HCT116 (cell line): ENCODE measurements around the gene AFTPH. TPM values are rescaled to one million over a fixed set of nuclear protein-coding genes. Genes with fewer than 3 reads are reported as not detected.

Experiments used
- ATAC-seq: fragments of 200-7000 bp; cut with Tn5 transposase; 2 replicates; pipeline ENCODE4 v1.9.1; 2020; ENCODE audit warnings: mild to moderate bottlenecking, moderate library complexity
- BruUV-seq: library from RNA; stranded (reverse); fragments of 400-500 nt; replicated peaks from 2 replicates; lab custom pipeline; 2021; lab: Mats Ljungman, UMichigan
- CTCF ChIA-PET: fragments of 300-600 bp; sonication (Branson Sonifier 250); formaldehyde crosslinking; loops from one replicate; lab custom pipeline; 2021; ENCODE audit warnings: antibody characterized with exemption; lab: Charles Lee
- POLR2A ChIA-PET: fragments of 300-600, 350-600 bp; sonication (Branson Sonifier 250); formaldehyde crosslinking; loops from one replicate; lab custom pipeline; 2021; ENCODE audit warnings: antibody characterized with exemption; lab: Charles Lee
- RAD21 ChIA-PET, 2 experiments: fragments of 300-600 bp; sonication (Branson Sonifier 250); formaldehyde crosslinking; loops; one replicate each; lab custom pipeline; 2023; ENCODE audit warnings: low total read pairs in 2 of 2; ENCODE audit not compliant: uncharacterized antibody in 2 of 2, unreplicated experiment in 2 of 2, low non-redundant PET in 1 of 2; lab: Charles Lee
- DNase-seq: peaks from one replicate; pipeline ENCODE4 v3.0.0-alpha.2; 2010; ENCODE audit warnings: low read depth, low spot score
- H2AFZ ChIP-seq: fragments of 200-600 bp; shearing (Covaris generic), sonication (generic); 2 replicates; pipeline ENCODE4 v1.6.1; 2017; ENCODE audit warnings: low read depth, mixed run types, mixed read lengths, antibody characterized with exemption, low read length; ENCODE audit not compliant: poor library complexity, severe bottlenecking
- H3K27ac ChIP-seq: 2 replicates; pipeline ENCODE4 v1.5.1; 2012; ENCODE audit warnings: low read depth, low read length
- H3K27me3 ChIP-seq: fragments of 200-600 bp; sonication (generic); 2 replicates; pipeline ENCODE4 v1.6.1; 2016; ENCODE audit warnings: mixed run types, low read length, mixed read lengths; ENCODE audit not compliant: insufficient read depth
- H3K36me3 ChIP-seq, 2 experiments: fragments of 200-500 bp in 1 of 2; fragments of 200-600 bp in 1 of 2; sonication (Bioruptor generic) in 1 of 2; sonication (generic) in 1 of 2; 2 replicates each; pipeline versions ENCODE4 v1.5.1 to v1.6.1; 2014 to 2016; ENCODE audit warnings: low read length in 2 of 2, inconsistent platforms in 1 of 2, mixed read lengths in 1 of 2, mixed run types in 1 of 2; ENCODE audit not compliant: insufficient read depth in 2 of 2, control insufficient read depth in 1 of 2
- H3K4me1 ChIP-seq, 2 experiments: fragments of 200-600 bp in 1 of 2; sonication (generic) in 1 of 2; 2 replicates each; pipeline versions ENCODE4 v1.5.1 to v1.6.1; 2012 to 2017; ENCODE audit warnings: low read length in 2 of 2, inconsistent platforms in 1 of 2, mild to moderate bottlenecking in 1 of 2, mixed read lengths in 1 of 2, mixed run types in 1 of 2, moderate library complexity in 1 of 2; ENCODE audit not compliant: insufficient read depth in 2 of 2, control insufficient read depth in 1 of 2
- H3K4me2 ChIP-seq: fragments of 200-600 bp; sonication (generic); 2 replicates; pipeline ENCODE4 v1.6.1; 2017; ENCODE audit warnings: mixed run types, low read length, mixed read lengths
- H3K4me3 ChIP-seq, 2 experiments: fragments of 200-600 bp in 1 of 2; sonication (generic) in 1 of 2; replicated peaks in 1 of 2; 2 replicates each; pipeline ENCODE4 v1.5.1; 2011 to 2016; ENCODE audit warnings: low read length in 2 of 2, control low read depth in 1 of 2, low read depth in 1 of 2, mild to moderate bottlenecking in 1 of 2, mixed read lengths in 1 of 2, mixed run types in 1 of 2
- H3K79me2 ChIP-seq: fragments of 200-600 bp; sonication (generic); 2 replicates; pipeline ENCODE4 v1.6.1; 2017; ENCODE audit warnings: mild to moderate bottlenecking, mixed run types, low read length, moderate library complexity, mixed read lengths; ENCODE audit not compliant: insufficient read depth
- H3K9ac ChIP-seq: fragments of 200-600 bp; sonication (generic); 2 replicates; pipeline ENCODE4 v1.6.1; 2016; ENCODE audit warnings: low read length, mixed read lengths
- H3K9me2 ChIP-seq: fragments of 200-600 bp; sonication (generic), shearing (Covaris generic); 2 replicates; pipeline ENCODE4 v1.6.1; 2017; ENCODE audit warnings: mixed run types, mild to moderate bottlenecking, moderate library complexity; ENCODE audit not compliant: insufficient read depth
- H3K9me3 ChIP-seq, 2 experiments: fragments of 200-500 bp in 1 of 2; fragments of 200-600 bp in 1 of 2; sonication (Bioruptor generic) in 1 of 2; sonication (generic) in 1 of 2; 2 replicates each; pipeline ENCODE4 v1.6.1; 2014 to 2017; ENCODE audit warnings: low read length in 2 of 2, mixed read lengths in 2 of 2, inconsistent platforms in 1 of 2, low read depth in 1 of 2, mild to moderate bottlenecking in 1 of 2, mixed run types in 1 of 2, moderate library complexity in 1 of 2; ENCODE audit not compliant: control insufficient read depth in 1 of 2, insufficient read depth in 1 of 2
- H4K20me1 ChIP-seq: fragments of 200-600 bp; sonication (generic), shearing (Covaris generic); 2 replicates; pipeline ENCODE4 v1.6.1; 2017; ENCODE audit warnings: mixed run types, mild to moderate bottlenecking, moderate library complexity; ENCODE audit not compliant: insufficient read depth
- CEBPB ChIP-seq: IDR thresholded peaks from 2 replicates; pipeline ENCODE4 v1.6.1; 2012; ENCODE audit warnings: low read depth
- EGR1 ChIP-seq: IDR thresholded peaks from 2 replicates; pipeline ENCODE4 v1.6.1; 2012; ENCODE audit warnings: low read depth
- EZH2phosphoT487 ChIP-seq: fragments of 200-600 bp; IDR thresholded peaks from 2 replicates; pipeline ENCODE4 v1.6.1; 2018; ENCODE audit warnings: antibody characterized with exemption, borderline replicate concordance
- FOSL1 ChIP-seq: IDR thresholded peaks from 2 replicates; pipeline ENCODE4 v1.6.1; 2012; ENCODE audit warnings: low read depth
- POLR2A ChIP-seq: IDR thresholded peaks from 2 replicates; pipeline ENCODE4 v1.7.0; 2011; ENCODE audit warnings: borderline replicate concordance; ENCODE audit not compliant: insufficient read depth, insufficient read length; ENCODE audit errors: extremely low read depth
- POLR2AphosphoS5 ChIP-seq: IDR thresholded peaks from 2 replicates; pipeline ENCODE4 v1.6.1; 2011; ENCODE audit warnings: mild to moderate bottlenecking, low read depth, low read length, moderate library complexity
- RAD21 ChIP-seq: IDR thresholded peaks from 2 replicates; pipeline ENCODE4 v1.6.1; 2012; ENCODE audit warnings: low read depth, mild to moderate bottlenecking
- SIN3A ChIP-seq: IDR thresholded peaks from 2 replicates; pipeline ENCODE4 v1.6.1; 2012; ENCODE audit warnings: low read depth
- SRF ChIP-seq: IDR thresholded peaks from 2 replicates; pipeline ENCODE4 v1.6.1; 2012; ENCODE audit warnings: low read depth
- TCF7L2 ChIP-seq: IDR thresholded peaks from 2 replicates; pipeline ENCODE4 v1.7.0; 2011; ENCODE audit warnings: borderline replicate concordance, inconsistent platforms; ENCODE audit not compliant: insufficient read depth, insufficient read length; ENCODE audit errors: extremely low read depth
- YY1 ChIP-seq: IDR thresholded peaks from 2 replicates; pipeline ENCODE4 v1.6.1; 2011; ENCODE audit warnings: low read length, low read depth, moderate library complexity, mild to moderate bottlenecking; ENCODE audit not compliant: insufficient replicate concordance; ENCODE audit errors: extremely low read depth
- ZFX ChIP-seq: fragments of 450-650 bp; IDR thresholded peaks from 2 replicates; pipeline ENCODE4 v1.6.1; 2017
- ZNF274 ChIP-seq: fragments of 200-500 bp; sonication (Bioruptor generic); IDR thresholded peaks from 2 replicates; pipeline ENCODE4 v1.6.1; 2014; ENCODE audit warnings: mild to moderate bottlenecking, low read depth, low read length, inconsistent platforms
- intact Hi-C: fragments of 100-400 bp; cut with micrococcal nuclease; formaldehyde crosslinking; loops from 2 replicates; pipeline ENCODE4 v1.10.0; 2022
- total RNA-seq: library from RNA; stranded (reverse); gene quantifications from one replicate; pipeline ENCODE4 v1.2.1, GENCODE V29; 2021; ENCODE audit not compliant: unreplicated experiment
- TF ChIP-seq, protein P1 (sequence below): IDR thresholded peaks from 2 replicates; pipeline ENCODE4 v1.6.1; 2012
- TF ChIP-seq, protein P2 (sequence below): IDR thresholded peaks from 2 replicates; pipeline ENCODE4 v1.6.1; 2011; ENCODE audit warnings: mild to moderate bottlenecking, low read length, moderate library complexity; ENCODE audit not compliant: insufficient replicate concordance; ENCODE audit errors: extremely low read depth
- TF ChIP-seq, protein P3 (sequence below): IDR thresholded peaks from 2 replicates; pipeline ENCODE4 v1.6.1; 2012; ENCODE audit warnings: low read depth

Gene AFTPH
- total RNA-seq, 1 experiment from 2014 or later = 23.6 TPM

DNA sequence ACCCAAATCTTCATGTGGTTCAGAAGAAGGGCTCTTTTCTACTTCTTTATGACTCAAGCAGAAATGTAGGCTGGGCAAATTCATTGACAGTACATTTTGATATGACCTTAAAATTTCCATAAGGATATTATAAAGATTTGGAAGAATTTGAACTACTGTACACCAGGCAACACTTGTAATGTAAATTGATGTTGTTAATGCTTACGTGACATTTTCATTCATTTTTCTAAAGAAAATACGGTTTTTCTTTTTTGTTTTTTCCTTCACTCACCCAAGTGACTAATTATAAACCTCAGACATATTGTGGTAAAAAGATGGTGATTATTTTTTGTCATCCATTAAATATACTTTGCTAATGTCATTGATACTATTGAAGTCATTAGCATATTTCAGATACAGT, 17.4 kb downstream of the AFTPH start (continued):
- no peak for TF ChIP-seq CEBPB
- TF ChIP-seq EGR1 = no peak
- TF ChIP-seq FOSL1 = no peak
- TF ChIP-seq ZFX = no peak
- TF ChIP-seq SIN3A = no peak

DNA sequence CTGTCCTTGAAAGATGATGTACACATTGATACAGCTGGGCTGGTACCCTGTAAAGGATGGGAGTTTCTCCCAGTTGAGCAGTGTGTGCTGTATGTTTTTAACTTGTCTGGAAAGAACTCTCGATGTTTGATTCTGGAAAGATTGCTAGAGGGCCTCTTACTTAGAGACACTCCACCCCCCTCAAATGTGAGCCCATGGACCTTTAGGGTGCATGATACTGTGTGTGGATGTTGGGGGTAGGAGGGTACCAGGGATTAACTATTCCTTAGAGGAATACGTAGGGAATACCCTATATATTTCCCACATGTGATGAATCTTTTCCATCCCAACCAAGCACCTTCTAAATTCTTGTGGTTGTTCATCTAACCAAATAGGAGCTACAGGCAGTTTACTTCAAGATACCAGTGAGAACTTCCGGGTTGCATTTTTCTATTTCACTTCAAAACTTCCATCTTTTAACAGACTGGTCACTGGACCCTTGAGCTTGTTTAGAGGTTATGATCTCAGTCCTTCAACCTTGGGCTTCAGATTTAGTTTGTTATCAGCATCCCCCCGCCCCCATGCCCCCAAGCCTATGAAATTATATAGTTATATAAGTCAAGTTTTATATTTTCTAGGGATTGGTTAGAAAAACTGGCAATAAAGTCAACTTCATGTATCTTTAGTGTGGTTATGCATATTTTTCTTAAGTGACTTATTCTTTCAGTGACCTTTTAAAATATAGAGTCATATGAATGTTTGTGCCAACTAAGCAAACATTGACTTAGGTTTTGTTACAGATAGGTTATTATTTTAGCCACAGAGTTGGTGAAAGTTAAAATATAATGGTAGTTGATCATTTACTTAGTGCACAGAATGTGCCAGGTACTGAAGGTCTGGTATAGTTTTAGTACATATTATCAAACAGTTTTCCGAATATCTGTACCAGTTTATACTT, 18.2 kb downstream of the AFTPH start:
- Histone ChIP-seq H2AFZ (no peak overlapping the region), H4K20me1 (0 out of 2 replicates have a peak, but pooled peaks cover 8% of the 10 kb centered on the region), H3K79me2 (peaks cover 75% of the 10 kb centered on the region), H3K9me3 (no peaks in the 10 kb centered on the region), H3K9me2 (no peaks in the 10 kb centered on the region), H3K4me2 (no peak overlapping the region), H3K36me3 (no peaks in the 10 kb centered on the region), H3K27me3 (no peaks in the 10 kb centered on the region), H3K4me1 (no peaks in the 10 kb centered on the region), H3K9ac (no peak overlapping the region), H3K27ac (no peak overlapping the region), H3K4me3 (no peak overlapping the region)
- ChIA-PET POLR2A (no interaction called here), CTCF (no interaction called here), RAD21 (no interaction called here)
- DNase-seq (no peak), ATAC-seq (no peak)
- no TSS peak for BruUV-seq
- TF ChIP-seq, protein P1, sequence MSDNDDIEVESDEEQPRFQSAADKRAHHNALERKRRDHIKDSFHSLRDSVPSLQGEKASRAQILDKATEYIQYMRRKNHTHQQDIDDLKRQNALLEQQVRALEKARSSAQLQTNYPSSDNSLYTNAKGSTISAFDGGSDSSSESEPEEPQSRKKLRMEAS = no peak
- TF ChIP-seq, protein P2, sequence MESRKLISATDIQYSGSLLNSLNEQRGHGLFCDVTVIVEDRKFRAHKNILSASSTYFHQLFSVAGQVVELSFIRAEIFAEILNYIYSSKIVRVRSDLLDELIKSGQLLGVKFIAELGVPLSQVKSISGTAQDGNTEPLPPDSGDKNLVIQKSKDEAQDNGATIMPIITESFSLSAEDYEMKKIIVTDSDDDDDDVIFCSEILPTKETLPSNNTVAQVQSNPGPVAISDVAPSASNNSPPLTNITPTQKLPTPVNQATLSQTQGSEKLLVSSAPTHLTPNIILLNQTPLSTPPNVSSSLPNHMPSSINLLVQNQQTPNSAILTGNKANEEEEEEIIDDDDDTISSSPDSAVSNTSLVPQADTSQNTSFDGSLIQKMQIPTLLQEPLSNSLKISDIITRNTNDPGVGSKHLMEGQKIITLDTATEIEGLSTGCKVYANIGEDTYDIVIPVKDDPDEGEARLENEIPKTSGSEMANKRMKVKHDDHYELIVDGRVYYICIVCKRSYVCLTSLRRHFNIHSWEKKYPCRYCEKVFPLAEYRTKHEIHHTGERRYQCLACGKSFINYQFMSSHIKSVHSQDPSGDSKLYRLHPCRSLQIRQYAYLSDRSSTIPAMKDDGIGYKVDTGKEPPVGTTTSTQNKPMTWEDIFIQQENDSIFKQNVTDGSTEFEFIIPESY = no peak
- no peak for TF ChIP-seq CEBPB
- TF ChIP-seq EGR1 = no peak
- TF ChIP-seq RAD21 = no peak
- no peak for TF ChIP-seq TCF7L2
- TF ChIP-seq ZFX = no peak
- TF ChIP-seq POLR2A = no peak
- TF ChIP-seq YY1 = no peak
- TF ChIP-seq POLR2AphosphoS5 = no peak
- no peak for TF ChIP-seq SRF
- TF ChIP-seq FOSL1 = no peak
- no peak for TF ChIP-seq ZNF274
- TF ChIP-seq EZH2phosphoT487 = no peak
- TF ChIP-seq, protein P3, sequence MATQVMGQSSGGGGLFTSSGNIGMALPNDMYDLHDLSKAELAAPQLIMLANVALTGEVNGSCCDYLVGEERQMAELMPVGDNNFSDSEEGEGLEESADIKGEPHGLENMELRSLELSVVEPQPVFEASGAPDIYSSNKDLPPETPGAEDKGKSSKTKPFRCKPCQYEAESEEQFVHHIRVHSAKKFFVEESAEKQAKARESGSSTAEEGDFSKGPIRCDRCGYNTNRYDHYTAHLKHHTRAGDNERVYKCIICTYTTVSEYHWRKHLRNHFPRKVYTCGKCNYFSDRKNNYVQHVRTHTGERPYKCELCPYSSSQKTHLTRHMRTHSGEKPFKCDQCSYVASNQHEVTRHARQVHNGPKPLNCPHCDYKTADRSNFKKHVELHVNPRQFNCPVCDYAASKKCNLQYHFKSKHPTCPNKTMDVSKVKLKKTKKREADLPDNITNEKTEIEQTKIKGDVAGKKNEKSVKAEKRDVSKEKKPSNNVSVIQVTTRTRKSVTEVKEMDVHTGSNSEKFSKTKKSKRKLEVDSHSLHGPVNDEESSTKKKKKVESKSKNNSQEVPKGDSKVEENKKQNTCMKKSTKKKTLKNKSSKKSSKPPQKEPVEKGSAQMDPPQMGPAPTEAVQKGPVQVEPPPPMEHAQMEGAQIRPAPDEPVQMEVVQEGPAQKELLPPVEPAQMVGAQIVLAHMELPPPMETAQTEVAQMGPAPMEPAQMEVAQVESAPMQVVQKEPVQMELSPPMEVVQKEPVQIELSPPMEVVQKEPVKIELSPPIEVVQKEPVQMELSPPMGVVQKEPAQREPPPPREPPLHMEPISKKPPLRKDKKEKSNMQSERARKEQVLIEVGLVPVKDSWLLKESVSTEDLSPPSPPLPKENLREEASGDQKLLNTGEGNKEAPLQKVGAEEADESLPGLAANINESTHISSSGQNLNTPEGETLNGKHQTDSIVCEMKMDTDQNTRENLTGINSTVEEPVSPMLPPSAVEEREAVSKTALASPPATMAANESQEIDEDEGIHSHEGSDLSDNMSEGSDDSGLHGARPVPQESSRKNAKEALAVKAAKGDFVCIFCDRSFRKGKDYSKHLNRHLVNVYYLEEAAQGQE = no peak
- intact Hi-C loops = no loop called here
